H9 (cell line): ENCODE measurements around the gene EPHB2. TPM values are rescaled to one million over a fixed set of nuclear protein-coding genes. Genes with fewer than 3 reads are reported as not detected.

Experiments
- DNase-seq: peaks from one replicate; pipeline ENCODE4 v3.0.0-alpha.2; 2017
- H2AFZ ChIP-seq: one replicate; pipeline ENCODE4 v1.6.1; 2013; ENCODE audit warnings: mild to moderate bottlenecking, low read length, control low read depth, moderate library complexity
- H2AK5ac ChIP-seq: 2 replicates; pipeline ENCODE4 v1.6.1; 2013; ENCODE audit warnings: low read length, control low read depth, mixed read lengths; ENCODE audit not compliant: insufficient read length
- H2BK120ac ChIP-seq: one replicate; pipeline ENCODE4 v1.6.1; 2013; ENCODE audit warnings: low read depth, mild to moderate bottlenecking, low read length, control low read depth, inconsistent platforms; ENCODE audit not compliant: poor library complexity, severe bottlenecking
- H2BK12ac ChIP-seq: 2 replicates; pipeline ENCODE4 v1.6.1; 2013; ENCODE audit warnings: low read length, control low read depth, mixed read lengths, low read depth; ENCODE audit not compliant: insufficient read length
- H2BK15ac ChIP-seq: 2 replicates; pipeline ENCODE4 v1.6.1; 2013; ENCODE audit warnings: low read depth, low read length, control low read depth
- H2BK20ac ChIP-seq: one replicate; pipeline ENCODE4 v1.6.1; 2013; ENCODE audit warnings: low read depth, mild to moderate bottlenecking, low read length, control low read depth, inconsistent platforms; ENCODE audit not compliant: poor library complexity, severe bottlenecking
- H2BK5ac ChIP-seq: 2 replicates; pipeline ENCODE4 v1.6.1; 2013; ENCODE audit warnings: low read length, control low read depth, mixed read lengths; ENCODE audit not compliant: insufficient read length
- H3K14ac ChIP-seq: 2 replicates; pipeline ENCODE4 v1.6.1; 2013; ENCODE audit warnings: low read length, control low read depth; ENCODE audit not compliant: insufficient read depth
- H3K18ac ChIP-seq: 2 replicates; pipeline ENCODE4 v1.6.1; 2013; ENCODE audit warnings: low read depth, mild to moderate bottlenecking, mixed read lengths, low read length, control low read depth; ENCODE audit not compliant: insufficient read length
- H3K23ac ChIP-seq: 2 replicates; pipeline ENCODE4 v1.6.1; 2013; ENCODE audit warnings: low read length, control low read depth, mixed read lengths, low read depth; ENCODE audit not compliant: insufficient read length
- H3K23me2 ChIP-seq: 2 replicates; pipeline ENCODE4 v1.6.1; 2013; ENCODE audit warnings: low read depth, mild to moderate bottlenecking, mixed read lengths, low read length, control low read depth; ENCODE audit not compliant: insufficient read length, poor library complexity, severe bottlenecking
- H3K27ac ChIP-seq: 2 replicates; pipeline ENCODE4 v1.5.1; 2013; ENCODE audit warnings: low read length, control low read depth, mixed read lengths, low read depth; ENCODE audit not compliant: insufficient read length
- H3K27me3 ChIP-seq: 2 replicates; pipeline ENCODE4 v1.6.1; 2013; ENCODE audit warnings: low read length, control low read depth, inconsistent platforms; ENCODE audit not compliant: insufficient read depth
- H3K4ac ChIP-seq: 2 replicates; pipeline ENCODE4 v1.6.1; 2013; ENCODE audit warnings: low read depth, mild to moderate bottlenecking, control low read depth, inconsistent platforms, low read length, moderate library complexity
- H3K4me1 ChIP-seq: 2 replicates; pipeline ENCODE4 v1.6.1; 2013; ENCODE audit warnings: low read length, control low read depth, inconsistent platforms; ENCODE audit not compliant: insufficient read depth
- H3K4me2 ChIP-seq: 2 replicates; pipeline ENCODE4 v1.6.1; 2013; ENCODE audit warnings: low read length, control low read depth, mixed read lengths; ENCODE audit not compliant: insufficient read length, insufficient read depth
- H3K56ac ChIP-seq: 2 replicates; pipeline ENCODE4 v1.6.1; 2013; ENCODE audit warnings: low read depth, mild to moderate bottlenecking, mixed read lengths, low read length, control low read depth; ENCODE audit not compliant: insufficient read length
- H3K79me1 ChIP-seq: 2 replicates; pipeline ENCODE4 v1.6.1; 2013; ENCODE audit warnings: low read depth, mild to moderate bottlenecking, moderate library complexity, low read length, control low read depth, inconsistent platforms; ENCODE audit not compliant: insufficient read depth, poor library complexity, severe bottlenecking
- H3K79me2 ChIP-seq: 2 replicates; pipeline ENCODE4 v1.6.1; 2013; ENCODE audit warnings: low read length, control low read depth, inconsistent platforms; ENCODE audit not compliant: insufficient read depth
- H3K9ac ChIP-seq: 2 replicates; pipeline ENCODE4 v1.6.1; 2013; ENCODE audit warnings: low read length, control low read depth, mixed read lengths; ENCODE audit not compliant: insufficient read length; ENCODE audit errors: extremely low read depth
- H3K9me3 ChIP-seq: one replicate; pipeline ENCODE4 v1.6.1; 2013; ENCODE audit warnings: low read depth, low read length, inconsistent platforms; ENCODE audit not compliant: control insufficient read depth
- H3T11ph ChIP-seq: one replicate; pipeline ENCODE4 v1.6.1; 2013; ENCODE audit warnings: mild to moderate bottlenecking, low read length, control low read depth, inconsistent platforms
- H4K20me1 ChIP-seq: one replicate; pipeline ENCODE4 v1.6.1; 2013; ENCODE audit not compliant: control insufficient read depth, insufficient read length, insufficient read depth
- H4K5ac ChIP-seq: 2 replicates; pipeline ENCODE4 v1.6.1; 2013; ENCODE audit warnings: low read depth, mild to moderate bottlenecking, mixed read lengths, low read length, control low read depth; ENCODE audit not compliant: insufficient read length
- H4K8ac ChIP-seq: replicated peaks from 2 replicates; pipeline ENCODE4 v1.6.1; 2013; ENCODE audit warnings: low read length, control low read depth, mixed read lengths, low read depth; ENCODE audit not compliant: insufficient read length
- H4K91ac ChIP-seq: 2 replicates; pipeline ENCODE4 v1.6.1; 2013; ENCODE audit warnings: low read depth, mild to moderate bottlenecking, moderate library complexity, mixed read lengths, low read length, control low read depth; ENCODE audit not compliant: insufficient read length
- H3K27ac Mint-ChIP-seq, 3 experiments: 2 replicates in 2 of 3; 3 replicates in 1 of 3; pipeline ENCODE4 v1.8.0; 2020 to 2021; ENCODE audit warnings: mixed read lengths in 3 of 3, mild to moderate bottlenecking in 1 of 3, moderate library complexity in 1 of 3
- H3K27me3 Mint-ChIP-seq: 2 replicates; pipeline ENCODE4 v1.8.0; 2021; ENCODE audit warnings: low read depth, mild to moderate bottlenecking, moderate library complexity, mixed read lengths
- H3K36me3 Mint-ChIP-seq, 3 experiments: 2 replicates in 2 of 3; 3 replicates in 1 of 3; pipeline ENCODE4 v1.8.0; 2020 to 2021; ENCODE audit warnings: low read depth in 3 of 3, mixed read lengths in 3 of 3; ENCODE audit not compliant: insufficient read depth in 1 of 3
- H3K4me1 Mint-ChIP-seq, 2 experiments: 2 replicates each; pipeline ENCODE4 v1.8.0; 2020; ENCODE audit warnings: mixed read lengths in 2 of 2
- H3K4me3 Mint-ChIP-seq, 2 experiments: 2 replicates in 1 of 2; 3 replicates in 1 of 2; pipeline ENCODE4 v1.8.0; 2020 to 2021; ENCODE audit warnings: mild to moderate bottlenecking in 2 of 2, mixed read lengths in 2 of 2, moderate library complexity in 1 of 2
- H3K9me3 Mint-ChIP-seq, 2 experiments: 2 replicates in 1 of 2; 3 replicates in 1 of 2; pipeline ENCODE4 v1.8.0; 2020; ENCODE audit warnings: mild to moderate bottlenecking in 2 of 2, mixed read lengths in 2 of 2, moderate library complexity in 1 of 2
- CTCF ChIP-seq: fragments of 200-600 bp; sonication (generic); conservative IDR thresholded peaks from 3 replicates; pipeline ENCODE4 v1.8.0; 2021; ENCODE audit warnings: antibody characterized with exemption, mild to moderate bottlenecking
- WGBS: extraction: QIAGEN DNeasy Blood & Tissue Kit; methylation state at CpG from one replicate; pipeline ENCODE4 v1.1.7; 2013; ENCODE audit warnings: missing lambda C conversion rate, low lambda C conversion rate, mixed read lengths; ENCODE audit not compliant: insufficient read length; ENCODE audit errors: extremely low coverage; 5-methylcytosine and 5-hydroxymethylcytosine counted together
- total RNA-seq: library from RNA; stranded (reverse); gene quantifications from 2 replicates; pipeline ENCODE4 v1.2.1, GENCODE V29; 2021

The EPHB2 gene
- total RNA-seq, 1 experiment from 2014 or later = 9.5 TPM

- Histone ChIP-seq H2BK15ac (no peak overlapping the region), H2BK120ac (no peak overlapping the region), H3T11ph (no peak overlapping the region), H3K9ac (no peak overlapping the region), H3K79me2 (no peaks in the 10 kb centered on the region), H2BK12ac (no peak overlapping the region), H2BK20ac (no peak overlapping the region), H2AFZ (no peak overlapping the region), H3K27me3 (no peaks in the 10 kb centered on the region), H2AK5ac (no peak overlapping the region), H3K18ac (no peak overlapping the region), H3K4ac (no peak overlapping the region), H3K4me1 (no peaks in the 10 kb centered on the region), H3K79me1 (no peaks in the 10 kb centered on the region), H2BK5ac (no peak overlapping the region), H4K5ac (no peak overlapping the region), H3K23me2 (no peaks in the 10 kb centered on the region), H3K9me3 (no peaks in the 10 kb centered on the region), H3K56ac (no peak overlapping the region), H3K4me2 (no peak overlapping the region), H4K91ac (no peak overlapping the region), H4K20me1 (no peaks in the 10 kb centered on the region), H3K23ac (no peak overlapping the region), H3K27ac (no peak overlapping the region), H4K8ac (no peak overlapping the region), H3K14ac (no peak overlapping the region)
- WGBS = no CpG with 5 or more reads among the region's 1 CpG
- H3K27ac Mint-ChIP-seq = no peak overlapping the region
- no peaks in the 10 kb centered on the region for H3K36me3 Mint-ChIP-seq
- H3K9me3 Mint-ChIP-seq = no peaks in the 10 kb centered on the region
- TF ChIP-seq CTCF = no peak
- no peak overlapping the region for H3K4me3 Mint-ChIP-seq
- no peak for DNase-seq
- H3K4me1 Mint-ChIP-seq = peaks cover 16 to 29% of the 10 kb centered on the region in 2 experiments
- no peaks in the 10 kb centered on the region for H3K27me3 Mint-ChIP-seq
These were observed 167.3 kb downstream of the EPHB2 start for GRCh38 chr1:22877980-22878379.
